IPS-NIHi11 (cell line): ENCODE results near the gene TIMM17A.
A peak's percentile ranks its signal among the peaks of the same experiment; 100 is the strongest.
"Not testable (repeated sequence)": the region's sequence is repeated elsewhere in the genome, so short reads cannot be mapped to it uniquely, and the experiment has no call there.

Source experiments
- DNase-seq: peaks from one replicate; pipeline ENCODE4 v3.0.0; 2012; ENCODE audit warnings: mixed read lengths, low spot score

The TIMM17A gene

GRCh38 chr1:202016022-202016810 lies 60.9 kb downstream of the TIMM17A start:
- no peak for DNase-seq

GRCh38 chr1:202016811-202017748 lies 61.8 kb downstream of the TIMM17A start:
- DNase-seq = no peak

- DNase-seq = no peak
Measured at GRCh38 chr1:202017749-202018467, 62.6 kb downstream of the TIMM17A start.

GRCh38 chr1:202018468-202019234 lies 63.3 kb downstream of the TIMM17A start:
- DNase-seq = peak; percentile 32

GRCh38 chr1:202019235-202019558 lies 63.9 kb downstream of the TIMM17A start:
- not testable (repeated sequence) for DNase-seq
